Measurements from ENCODE around the gene FAM184A.
A peak's percentile ranks its signal among the peaks of the same experiment; 100 is the strongest.

FAM184A gene

GRCh38 chr6:119112812-119113530, 34.5 kb upstream of the FAM184A start:
- POLR2A ChIA-PET, result no interaction called here
- DNase-seq (ENCODE audit: extremely low spot score), result no peak
- TF ChIP-seq BHLHE40 (IDR thresholded peaks at IDR 0.05; ENCODE audit: borderline replicate concordance) (no peak), SUZ12 (IDR thresholded peaks at IDR 0.05) (no peak), HDGF (IDR thresholded peaks at IDR 0.05; ENCODE audit: borderline replicate concordance) (no peak), ZNF384 (IDR thresholded peaks at IDR 0.05) (no peak), LEF1 (IDR thresholded peaks at IDR 0.05; ENCODE audit: borderline replicate concordance) (no peak)
- CTCF ChIA-PET, result interaction anchor here (1.1 kb wide), 1 partner anchor 145 kb away, joined by 3 read pairs; no protein-coding TSS in a partner anchor

- peak; percentile 75 for TF ChIP-seq PKNOX1 (IDR thresholded peaks at IDR 0.05)
- TF ChIP-seq TARDBP (IDR thresholded peaks at IDR 0.05), result no peak
These were observed 32.4 kb upstream of the FAM184A start for GRCh38 chr6:119110601-119111548.

GRCh38 chr6:119109654-119110325, 31.3 kb upstream of the FAM184A start:
- DNase-seq (ENCODE audit: extremely low spot score), result no peak
- POLR2A ChIA-PET, result interaction anchor here (1.2 to 1.9 kb wide), 2 partner anchors 31 to 141 kb away, joined by 4 to 9 read pairs; partner anchors contain the start of gene FAM184A
- TF ChIP-seq TARDBP (IDR thresholded peaks at IDR 0.05) (no peak), PKNOX1 (IDR thresholded peaks at IDR 0.05) (no peak), ELF4 (IDR thresholded peaks at IDR 0.05) (no peak), ARNT (IDR thresholded peaks at IDR 0.05) (no peak), SP1 (IDR thresholded peaks at IDR 0.05) (no peak), FOXK2 (IDR thresholded peaks at IDR 0.05) (no peak), HDGF (IDR thresholded peaks at IDR 0.05; ENCODE audit: borderline replicate concordance) (no peak), NFRKB (IDR thresholded peaks at IDR 0.05) (no peak), FOXA1 (IDR thresholded peaks at IDR 0.05) (no peak), L3MBTL2 (conservative IDR thresholded peaks at IDR 0.05) (no peak), BHLHE40 (IDR thresholded peaks at IDR 0.05; ENCODE audit: borderline replicate concordance) (no peak), FOXM1 (IDR thresholded peaks at IDR 0.05; ENCODE audit: borderline replicate concordance) (no peak), LEF1 (IDR thresholded peaks at IDR 0.05; ENCODE audit: borderline replicate concordance) (no peak), CTBP1 (IDR thresholded peaks at IDR 0.05; ENCODE audit: borderline replicate concordance) (no peak), ZNF384 (IDR thresholded peaks at IDR 0.05) (no peak), SUZ12 (IDR thresholded peaks at IDR 0.05) (no peak)
- CTCF ChIA-PET, result interaction anchor here (0.5 to 2.3 kb wide), 12 partner anchors 12 to 1660 kb away, joined by 3 to 17 read pairs (median 4); partner anchors contain the start of gene FAM184A

More at GRCh38 chr6:119110601-119111548, 32.4 kb upstream of the FAM184A start:
- peak; percentile 66 for DNase-seq (ENCODE audit: extremely low spot score)
- ChIA-PET POLR2A (interaction anchor here (1.2 to 1.9 kb wide), 2 partner anchors 32 to 142 kb away, joined by 4 to 9 read pairs; partner anchors contain the start of gene FAM184A), CTCF (interaction anchor here (0.7 to 2.3 kb wide), 20 partner anchors 11 to 343 kb away, joined by 3 to 17 read pairs (median 4); partner anchors contain the start of gene FAM184A)

GRCh38 chr6:119108076-119108475, 29.6 kb upstream of the FAM184A start:
- ChIA-PET CTCF (interaction anchor here (1.0 kb wide), 1 partner anchor 214 kb away, joined by 4 read pairs; the partner anchor contains the start of gene ASF1A), POLR2A (no interaction called here)
- TF ChIP-seq SUZ12 (IDR thresholded peaks at IDR 0.05), result no peak
- TF ChIP-seq ELF4 (IDR thresholded peaks at IDR 0.05), result no peak
- no peak for TF ChIP-seq FOXK2 (IDR thresholded peaks at IDR 0.05)
- DNase-seq (ENCODE audit: extremely low spot score), result no peak

GRCh38 chr6:119105282-119105681, 26.8 kb upstream of the FAM184A start:
- ChIA-PET POLR2A (interaction anchor here (1.0 kb wide), 1 partner anchor 27 kb away, joined by 4 read pairs; the partner anchor contains the start of gene FAM184A), CTCF (no interaction called here)
- DNase-seq (ENCODE audit: extremely low spot score), result no peak
- TF ChIP-seq FOXA1 (IDR thresholded peaks at IDR 0.05) (no peak), LEF1 (IDR thresholded peaks at IDR 0.05; ENCODE audit: borderline replicate concordance) (no peak), PKNOX1 (IDR thresholded peaks at IDR 0.05) (no peak), SUZ12 (IDR thresholded peaks at IDR 0.05) (no peak), SP1 (IDR thresholded peaks at IDR 0.05) (no peak), HDGF (IDR thresholded peaks at IDR 0.05; ENCODE audit: borderline replicate concordance) (no peak), FOXM1 (IDR thresholded peaks at IDR 0.05; ENCODE audit: borderline replicate concordance) (no peak), CTBP1 (IDR thresholded peaks at IDR 0.05; ENCODE audit: borderline replicate concordance) (no peak), TARDBP (IDR thresholded peaks at IDR 0.05) (no peak), ELF4 (IDR thresholded peaks at IDR 0.05) (no peak)

Data from HEK293T (cell line).